Mammary epithelial cell (primary cell): ENCODE measurements around the gene ARID3B.

ENCODE experiments used
- CTCF ChIP-seq, 2 donors: IDR thresholded peaks in 1 of 2; conservative IDR thresholded peaks in 1 of 2; 2 replicates each; pipeline ENCODE4 v1.5.1; 2011 to 2012; ENCODE audit warnings: inconsistent platforms in 2 of 2, low read length in 2 of 2, mild to moderate bottlenecking in 2 of 2, control low read depth in 1 of 2, low read depth in 1 of 2; ENCODE audit not compliant: insufficient read depth in 1 of 2; ENCODE audit errors: extremely low read depth in 1 of 2
- EZH2 ChIP-seq: IDR thresholded peaks from 2 replicates; pipeline ENCODE4 v1.6.1; 2012; ENCODE audit warnings: low read length, inconsistent platforms, borderline replicate concordance

GRCh38 chr15:74571191-74571590, 30.2 kb downstream of the ARID3B start:
- TF ChIP-seq CTCF (conservative IDR thresholded peaks at IDR 0.05 in 1 of 2, IDR thresholded peaks at IDR 0.05 in 1 of 2; ENCODE audit: extremely low read depth in 1 of 2, insufficient read depth in 1 of 2, low read depth in 1 of 2, low read length in 2 of 2) = no peak
- TF ChIP-seq EZH2 = no peak
